ENCODE results near the gene LTBP3.
A peak's percentile ranks its signal among the peaks of the same experiment; 100 is the strongest.
"Not testable (repeated sequence)": the region's sequence is repeated elsewhere in the genome, so short reads cannot be mapped to it uniquely, and the experiment has no call there.

LTBP3 gene

GRCh38 chr11:65532388-65533064, 25.6 kb downstream of the LTBP3 start:
- no peak for DNase-seq

DNA sequence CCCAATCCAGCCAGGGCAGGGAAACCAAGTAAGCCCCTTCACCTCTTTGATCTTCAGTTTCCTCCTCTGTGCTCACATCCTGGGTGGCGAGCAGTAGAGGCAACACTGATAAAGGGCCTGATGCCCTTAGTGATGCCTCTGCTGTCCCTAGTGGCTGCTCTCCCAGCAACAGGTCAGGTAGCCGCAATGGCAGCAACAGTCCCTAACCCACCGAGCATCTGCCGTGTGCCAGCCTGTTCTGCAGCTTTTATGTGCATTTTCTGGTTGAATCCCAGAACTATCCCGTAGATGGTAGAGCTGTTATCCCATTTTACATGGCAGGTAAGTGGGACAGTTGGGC, 28.0 kb downstream of the LTBP3 start:
- DNase-seq, result no peak

DNA sequence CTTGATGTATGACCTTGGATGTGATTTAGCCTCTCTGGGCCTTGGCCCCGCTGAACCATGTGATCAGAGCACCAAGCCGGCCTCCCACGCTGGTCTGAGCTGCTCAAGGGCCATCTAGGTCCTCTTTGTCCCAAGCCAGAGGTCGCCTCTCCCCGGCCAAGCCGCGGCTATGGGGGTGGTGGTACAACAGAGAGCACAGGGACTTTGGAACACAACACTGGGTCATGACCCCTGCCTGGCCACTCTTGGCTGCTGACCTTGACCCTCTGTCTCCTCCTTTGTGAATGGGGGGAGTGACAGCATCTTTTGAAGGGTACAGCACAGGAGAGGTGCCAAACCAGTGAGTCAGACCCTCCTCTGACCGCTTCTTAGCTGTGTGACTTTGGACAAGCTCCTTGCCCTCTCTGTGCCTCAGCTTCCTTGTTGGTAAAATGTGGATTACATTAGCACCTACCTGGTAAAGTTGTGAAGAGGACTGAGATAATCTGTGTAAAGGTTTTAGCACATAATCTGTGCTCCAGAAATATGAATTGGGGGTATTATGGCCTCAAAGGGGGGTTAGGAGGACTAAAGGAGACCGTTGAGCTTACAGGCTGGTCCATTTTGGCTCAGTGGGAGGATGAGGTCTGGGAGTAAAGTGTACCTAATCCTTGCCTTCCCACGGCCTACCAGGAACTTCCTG, 28.5 kb downstream of the LTBP3 start:
- no peak for DNase-seq

DNA sequence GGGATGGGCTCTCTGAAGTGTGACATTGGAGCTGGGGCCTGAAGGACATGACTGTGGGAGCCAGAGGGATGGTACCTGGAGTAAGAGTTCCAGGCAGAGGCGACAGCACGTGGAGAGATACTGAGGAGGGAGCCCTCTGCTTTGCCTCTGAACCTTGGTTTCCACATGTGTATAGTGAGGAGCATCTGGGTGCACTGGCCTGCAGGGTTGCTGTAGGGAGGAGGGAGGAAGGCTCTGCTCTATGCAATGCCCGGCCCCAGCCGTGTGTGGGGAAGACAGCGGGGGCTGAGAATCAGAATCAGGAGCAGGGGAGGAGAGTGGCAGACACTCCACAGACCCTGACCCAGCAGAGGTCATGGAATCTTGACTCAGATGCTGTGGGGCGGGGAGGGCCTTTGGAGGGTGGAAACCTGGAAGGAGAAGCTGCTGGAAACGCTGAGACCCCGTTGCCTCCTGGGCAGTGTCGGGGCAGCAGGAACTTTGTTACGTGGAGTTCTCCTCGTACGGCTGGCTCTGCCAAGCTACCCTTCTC, 29.3 kb downstream of the LTBP3 start:
- no peak for DNase-seq

GRCh38 chr11:65526744-65527143, 31.4 kb downstream of the LTBP3 start:
- DNase-seq, result no peak

- DNase-seq, result no peak
These were observed 32.3 kb downstream of the LTBP3 start for GRCh38 chr11:65525546-65526480.

GRCh38 chr11:65524741-65525545, 33.2 kb downstream of the LTBP3 start, which contains the start of gene SCYL1:
Gene SCYL1, plus strand, starts transcription at chr11:65525083. Its CDS starts 71 bp downstream, at chr11:65525154.
- peak; percentile 94 for DNase-seq

DNA sequence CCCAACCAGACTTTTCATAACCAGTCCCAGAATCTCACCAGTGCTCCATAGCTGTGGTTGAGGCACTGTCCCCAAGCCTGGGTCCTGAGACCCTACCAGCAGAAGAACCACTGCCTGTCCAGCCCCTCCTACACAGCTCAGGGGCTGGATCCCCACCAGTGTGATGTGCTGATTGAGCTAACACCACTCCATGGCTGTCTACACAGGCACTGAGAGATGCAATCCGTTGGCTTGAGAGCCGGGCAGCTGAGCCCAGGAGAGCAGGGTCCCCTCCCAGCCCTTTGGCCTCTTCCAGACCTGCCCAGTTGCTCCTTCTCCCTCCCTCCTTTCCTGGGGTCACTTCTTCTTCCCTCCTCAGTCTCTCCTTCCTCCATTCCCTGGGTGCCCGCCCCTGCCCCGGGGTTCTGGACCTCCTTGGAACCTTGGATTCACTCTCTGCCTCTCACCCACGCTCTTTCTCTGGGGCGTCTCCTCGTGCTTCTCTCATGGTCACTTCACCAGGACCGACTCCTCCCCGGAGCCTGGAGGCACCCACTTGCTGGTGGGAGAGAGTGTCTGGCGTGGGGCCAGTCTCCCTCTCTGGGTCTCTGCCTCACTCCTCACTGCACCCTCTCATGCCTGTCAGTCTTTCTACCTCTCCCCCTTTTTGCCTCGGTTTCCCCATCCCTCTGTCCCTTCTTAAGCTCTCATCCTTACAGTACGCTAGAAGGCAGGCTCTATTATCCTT, 34.0 kb downstream of the LTBP3 start:
- DNase-seq, result no peak

- DNase-seq, result not testable (repeated sequence)
These were observed 34.6 kb downstream of the LTBP3 start for GRCh38 chr11:65523631-65523968.

- DNase-seq, result not testable (repeated sequence)
These were observed 35.2 kb downstream of the LTBP3 start for GRCh38 chr11:65522718-65523630.

DNA sequence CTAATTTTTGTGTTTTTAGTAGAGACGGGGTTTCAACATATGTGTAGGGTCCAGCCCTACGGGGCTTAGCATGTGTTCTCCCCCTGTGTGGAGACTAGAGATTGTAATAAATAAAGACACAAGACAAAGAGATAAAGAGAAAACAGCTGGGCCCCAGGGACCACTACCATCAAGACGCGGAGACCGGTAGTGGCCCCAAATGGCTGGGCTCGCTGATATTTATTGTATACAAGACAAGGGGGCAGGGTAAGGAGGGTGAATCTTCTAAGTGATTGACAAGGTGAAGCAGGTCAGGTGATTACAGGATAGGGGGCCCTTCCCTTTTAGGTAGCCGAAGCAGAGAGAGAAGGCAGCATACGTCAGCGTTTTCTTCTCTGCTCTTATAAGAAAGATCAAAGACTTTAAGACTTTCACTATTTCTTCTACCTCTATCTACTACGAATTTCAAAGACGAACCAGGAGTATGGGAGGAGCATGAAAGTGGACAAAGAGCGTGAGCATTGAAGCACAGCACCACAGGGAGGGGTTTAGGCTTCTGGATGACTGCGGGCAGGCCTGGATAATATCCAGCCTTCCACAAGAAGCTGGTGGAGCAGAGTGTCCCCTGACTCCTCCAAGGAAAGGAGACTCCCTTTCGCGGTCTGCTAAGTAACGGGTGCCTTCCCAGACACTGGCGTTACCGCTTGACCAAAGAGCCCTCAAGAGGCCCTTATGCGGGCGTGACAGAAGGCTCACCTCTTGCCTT, 36.2 kb downstream of the LTBP3 start:
- DNase-seq, result not testable (repeated sequence)

GRCh38 chr11:65518941-65519549, 39.1 kb downstream of the LTBP3 start:
- DNase-seq, result not testable (repeated sequence)

DNA sequence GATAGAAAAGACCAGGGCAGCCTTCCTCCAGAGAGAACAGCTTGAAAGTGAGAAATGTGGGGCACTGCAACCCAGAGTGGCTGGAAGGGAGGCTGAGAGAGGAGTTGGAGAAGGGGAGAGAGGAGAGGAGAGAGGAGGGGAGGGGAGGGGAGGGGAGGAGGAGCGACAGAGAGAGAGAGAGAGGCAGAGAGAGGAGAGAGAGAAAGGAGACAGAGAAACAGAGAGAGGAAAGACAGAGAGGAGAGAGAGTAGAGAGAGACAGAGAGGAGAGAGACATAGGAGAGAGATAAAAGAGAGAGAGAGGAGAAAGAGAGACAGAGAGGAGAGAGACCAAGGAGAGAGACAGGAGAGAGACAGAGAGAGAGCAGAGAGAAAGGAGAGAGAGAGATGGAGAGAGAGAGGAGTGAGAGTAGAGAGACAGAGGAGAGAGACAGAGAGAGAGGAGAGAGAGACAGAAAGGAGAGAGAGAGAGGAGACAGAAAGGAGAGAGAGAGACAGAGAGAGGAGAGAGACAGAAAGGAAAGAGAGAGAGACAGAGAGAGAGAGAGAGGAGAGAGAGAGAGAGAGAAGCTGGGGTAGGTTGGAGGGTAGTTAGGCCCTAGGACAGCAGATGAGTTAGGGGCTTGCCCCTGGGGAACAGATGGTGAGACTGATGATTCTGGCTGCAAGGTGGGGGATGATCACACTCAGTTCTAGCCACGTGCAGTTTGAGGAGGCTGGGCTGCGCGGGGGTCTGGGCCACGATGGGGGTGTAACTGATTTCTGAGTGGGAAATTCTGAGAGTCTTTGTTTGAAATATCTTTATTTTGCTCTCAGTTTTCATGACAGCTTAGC, 41.8 kb downstream of the LTBP3 start:
- DNase-seq, result no peak

DNA sequence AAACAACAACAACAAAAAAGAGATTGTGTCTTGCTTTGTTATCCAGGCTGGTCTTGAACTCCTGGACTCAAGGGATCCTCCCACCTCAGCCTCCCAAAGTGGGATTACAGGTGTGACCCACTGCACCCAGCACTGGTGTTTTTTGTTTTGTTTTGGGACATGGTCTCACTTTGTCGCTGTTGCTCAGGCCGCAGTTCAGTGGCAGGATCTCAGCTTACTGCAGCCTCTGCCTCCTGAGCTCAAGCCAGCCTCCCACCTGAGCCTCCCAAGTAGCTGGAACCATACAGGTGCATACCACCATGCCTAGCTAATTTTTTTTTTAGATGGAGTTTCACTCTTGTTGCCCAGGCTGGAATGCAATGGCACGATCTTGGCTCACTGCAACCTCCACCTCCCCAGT, 45.8 kb downstream of the LTBP3 start:
- not testable (repeated sequence) for DNase-seq

- DNase-seq, result peak; percentile 82
These were observed 51.2 kb downstream of the LTBP3 start for GRCh38 chr11:65506772-65507505.

DNA sequence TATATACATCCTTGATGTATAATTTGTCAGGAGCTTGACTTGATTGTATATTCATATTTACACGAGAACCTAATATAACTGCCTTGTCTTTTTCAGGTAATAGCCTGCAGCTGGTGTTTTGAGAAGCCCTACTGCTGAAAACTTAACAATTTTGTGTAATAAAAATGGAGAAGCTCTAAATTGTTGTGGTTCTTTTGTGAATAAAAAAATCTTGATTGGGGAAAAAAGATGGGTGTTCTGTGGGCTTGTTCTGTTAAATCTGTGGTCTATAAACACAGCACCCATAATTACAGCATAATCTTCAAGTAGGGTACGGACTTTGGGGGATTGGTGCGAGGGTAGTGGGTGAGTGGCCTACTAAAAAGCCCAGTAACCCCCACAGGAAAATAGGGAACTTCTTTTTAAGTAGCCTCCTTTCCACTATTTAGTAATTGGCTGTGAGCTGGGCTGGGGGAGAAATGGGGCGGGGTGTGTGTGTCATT, 51.8 kb downstream of the LTBP3 start:
- no peak for DNase-seq

DNA sequence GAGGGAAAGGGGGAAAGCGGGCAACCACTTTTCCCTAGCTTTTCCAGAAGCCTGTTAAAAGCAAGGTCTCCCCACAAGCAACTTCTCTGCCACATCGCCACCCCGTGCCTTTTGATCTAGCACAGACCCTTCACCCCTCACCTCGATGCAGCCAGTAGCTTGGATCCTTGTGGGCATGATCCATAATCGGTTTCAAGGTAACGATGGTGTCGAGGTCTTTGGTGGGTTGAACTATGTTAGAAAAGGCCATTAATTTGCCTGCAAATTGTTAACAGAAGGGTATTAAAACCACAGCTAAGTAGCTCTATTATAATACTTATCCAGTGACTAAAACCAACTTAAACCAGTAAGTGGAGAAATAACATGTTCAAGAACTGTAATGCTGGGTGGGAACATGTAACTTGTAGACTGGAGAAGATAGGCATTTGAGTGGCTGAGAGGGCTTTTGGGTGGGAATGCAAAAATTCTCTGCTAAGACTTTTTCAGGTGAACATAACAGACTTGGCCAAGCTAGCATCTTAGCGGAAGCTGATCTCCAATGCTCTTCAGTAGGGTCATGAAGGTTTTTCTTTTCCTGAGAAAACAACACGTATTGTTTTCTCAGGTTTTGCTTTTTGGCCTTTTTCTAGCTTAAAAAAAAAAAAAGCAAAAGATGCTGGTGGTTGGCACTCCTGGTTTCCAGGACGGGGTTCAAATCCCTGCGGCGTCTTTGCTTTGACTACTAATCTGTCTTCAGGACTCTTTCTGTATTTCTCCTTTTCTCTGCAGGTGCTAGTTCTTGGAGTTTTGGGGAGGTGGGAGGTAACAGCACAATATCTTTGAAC, 52.5 kb downstream of the LTBP3 start:
- no peak for DNase-seq
